Suprapubic skin (tissue), 4 donors: ENCODE measurements around the gene PSMC2. TPM values are rescaled to one million over a fixed set of nuclear protein-coding genes. Genes with fewer than 3 reads are reported as not detected.

Experiments
- DNase-seq, 2 donors: peaks; one replicate each; pipeline ENCODE4 v3.0.0-alpha.2; 2019; ENCODE audit warnings: low spot score in 2 of 2
- H3K27ac ChIP-seq: fragments of 200-600 bp; sonication (generic); one replicate; pipeline ENCODE4 v1.5.1; 2019
- H3K27me3 ChIP-seq: fragments of 200-600 bp; sonication (generic); one replicate; pipeline ENCODE4 v1.5.1; 2019
- H3K36me3 ChIP-seq: fragments of 200-600 bp; sonication (generic); one replicate; pipeline ENCODE4 v1.5.1; 2019
- H3K4me1 ChIP-seq: fragments of 200-600 bp; sonication (generic); one replicate; pipeline ENCODE4 v1.5.1; 2019
- H3K4me3 ChIP-seq: fragments of 200-600 bp; sonication (generic); one replicate; pipeline ENCODE4 v1.5.1; 2019; ENCODE audit warnings: mild to moderate bottlenecking
- H3K9me3 ChIP-seq: fragments of 200-600 bp; sonication (generic); one replicate; pipeline ENCODE4 v1.5.1; 2019
- EP300 ChIP-seq: sonication (generic); formaldehyde crosslinking; IDR thresholded peaks from one replicate; pipeline ENCODE4 v1.6.1; 2017; ENCODE audit warnings: antibody characterized with exemption
- POLR2A ChIP-seq, 2 donors: fragments of 450-650 bp; IDR thresholded peaks; one replicate each; pipeline ENCODE4 v1.6.1; 2017; ENCODE audit warnings: antibody characterized with exemption in 2 of 2, mild to moderate bottlenecking in 2 of 2, moderate library complexity in 2 of 2
- POLR2AphosphoS5 ChIP-seq, 3 donors: sonication (generic); formaldehyde crosslinking; IDR thresholded peaks; one replicate each; pipeline ENCODE4 v1.6.1; 2017; ENCODE audit warnings: antibody characterized with exemption in 3 of 3
- WGBS: methylation state at CpG from one replicate; pipeline ENCODE4 v1.1.5; 2018; 5-methylcytosine and 5-hydroxymethylcytosine counted together
- total RNA-seq, 4 donors: library from RNA; depleted of rRNA; stranded (reverse); fragments of >200 nt; gene quantifications; one replicate each; pipeline ENCODE4 v1.1.0, GENCODE V29; 2016
- TF ChIP-seq, protein P1 (sequence below), 2 donors: fragments of 200-600 bp in 1 of 2; fragments of 450-650 bp in 1 of 2; sonication (generic) in 1 of 2; IDR thresholded peaks; one replicate each; pipeline ENCODE4 v1.5.1; 2016 to 2019; ENCODE audit warnings: antibody characterized with exemption in 2 of 2, mild to moderate bottlenecking in 1 of 2, moderate library complexity in 1 of 2

The PSMC2 gene
- total RNA-seq, 4 donors from 2014 or later, result 61.5 to 115 (median 94.0) TPM

- Histone ChIP-seq H3K27me3 (peaks cover 5% of the 10 kb centered on the region), H3K36me3 (no peaks in the 10 kb centered on the region), H3K27ac (no peak overlapping the region), H3K4me3 (no peak overlapping the region), H3K9me3 (no peaks in the 10 kb centered on the region), H3K4me1 (no peaks in the 10 kb centered on the region)
- WGBS, result 72% methylated on average over 3 of the region's 3 CpGs
- no peak for DNase-seq
- no peak for TF ChIP-seq EP300
- TF ChIP-seq, protein P1, sequence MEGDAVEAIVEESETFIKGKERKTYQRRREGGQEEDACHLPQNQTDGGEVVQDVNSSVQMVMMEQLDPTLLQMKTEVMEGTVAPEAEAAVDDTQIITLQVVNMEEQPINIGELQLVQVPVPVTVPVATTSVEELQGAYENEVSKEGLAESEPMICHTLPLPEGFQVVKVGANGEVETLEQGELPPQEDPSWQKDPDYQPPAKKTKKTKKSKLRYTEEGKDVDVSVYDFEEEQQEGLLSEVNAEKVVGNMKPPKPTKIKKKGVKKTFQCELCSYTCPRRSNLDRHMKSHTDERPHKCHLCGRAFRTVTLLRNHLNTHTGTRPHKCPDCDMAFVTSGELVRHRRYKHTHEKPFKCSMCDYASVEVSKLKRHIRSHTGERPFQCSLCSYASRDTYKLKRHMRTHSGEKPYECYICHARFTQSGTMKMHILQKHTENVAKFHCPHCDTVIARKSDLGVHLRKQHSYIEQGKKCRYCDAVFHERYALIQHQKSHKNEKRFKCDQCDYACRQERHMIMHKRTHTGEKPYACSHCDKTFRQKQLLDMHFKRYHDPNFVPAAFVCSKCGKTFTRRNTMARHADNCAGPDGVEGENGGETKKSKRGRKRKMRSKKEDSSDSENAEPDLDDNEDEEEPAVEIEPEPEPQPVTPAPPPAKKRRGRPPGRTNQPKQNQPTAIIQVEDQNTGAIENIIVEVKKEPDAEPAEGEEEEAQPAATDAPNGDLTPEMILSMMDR (IDR thresholded peaks at IDR 0.05), result no peak
Measured at GRCh38 chr7:103379270-103379975, 32.0 kb downstream of the PSMC2 start.

DNA sequence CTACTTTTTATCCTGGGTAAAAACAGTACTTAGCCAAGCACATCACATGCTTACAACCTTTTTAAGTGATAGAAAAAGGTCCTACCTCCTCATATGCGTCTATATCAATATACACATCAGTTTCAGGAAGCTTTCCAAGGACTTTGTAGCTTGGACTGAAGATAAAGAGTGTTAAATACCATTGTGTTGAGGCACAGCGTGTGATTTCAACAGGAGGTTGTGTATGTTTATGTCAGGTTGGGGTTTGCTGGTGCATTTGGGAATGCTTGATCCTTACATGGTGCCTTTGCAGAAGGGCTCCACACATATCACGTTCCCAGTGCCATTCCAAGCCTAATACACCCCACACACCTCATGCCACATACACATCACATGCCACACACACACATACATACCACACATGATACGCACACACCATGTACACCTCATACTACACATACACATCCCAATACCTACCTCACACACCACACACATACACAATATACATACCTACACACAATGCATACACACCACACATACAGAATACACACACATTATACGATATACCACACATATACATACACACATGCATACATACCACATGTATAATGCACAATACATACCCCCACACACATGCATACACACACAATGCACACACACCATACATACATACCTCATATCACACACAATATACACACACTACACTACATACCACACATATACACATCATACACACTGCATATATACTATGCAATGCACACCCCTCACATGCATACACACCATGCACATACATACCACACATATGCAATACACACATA lies 33.1 kb downstream of the PSMC2 start:
- DNase-seq, result no peak
- TF ChIP-seq POLR2A (IDR thresholded peaks at IDR 0.05) (no peak), POLR2AphosphoS5 (IDR thresholded peaks at IDR 0.05) (no peak), EP300 (no peak)
- TF ChIP-seq, protein P1 (IDR thresholded peaks at IDR 0.05), result no peak
- peaks cover 5% of the 10 kb centered on the region for H3K27me3 ChIP-seq
- no peaks in the 10 kb centered on the region for H3K4me1 ChIP-seq
- no peak overlapping the region for H3K27ac ChIP-seq
- H3K36me3 ChIP-seq, result no peaks in the 10 kb centered on the region
- no peaks in the 10 kb centered on the region for H3K9me3 ChIP-seq
- no peak overlapping the region for H3K4me3 ChIP-seq
- WGBS, result 84% methylated on average over 5 of the region's 5 CpGs

DNA sequence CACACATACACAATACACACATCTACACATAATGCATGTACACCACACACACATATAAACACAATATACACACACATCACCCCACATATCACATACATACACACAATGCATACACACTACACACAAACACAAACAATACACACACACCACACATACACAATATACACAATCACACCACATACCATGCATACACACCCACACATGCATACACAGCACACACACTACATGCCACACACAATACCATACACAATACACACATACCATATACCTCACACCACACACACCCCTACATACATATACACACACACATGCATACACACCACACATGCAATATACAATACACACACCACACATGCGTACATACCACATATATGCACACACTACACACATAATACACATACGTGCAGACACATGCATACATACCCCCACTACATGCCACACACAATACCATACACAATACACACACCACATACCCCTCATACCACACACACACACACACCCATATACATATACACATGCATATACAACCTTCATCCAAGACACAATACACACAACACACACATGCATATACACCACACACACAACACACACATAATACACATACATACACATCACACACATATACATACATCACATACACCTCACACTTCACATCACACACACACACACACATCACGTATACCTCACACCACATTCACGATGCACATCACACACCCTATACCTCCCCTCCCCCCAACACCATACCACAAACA lies 34.0 kb downstream of the PSMC2 start:
- Histone ChIP-seq H3K27me3 (peaks cover 5% of the 10 kb centered on the region), H3K9me3 (no peaks in the 10 kb centered on the region), H3K36me3 (no peaks in the 10 kb centered on the region), H3K4me3 (no peak overlapping the region), H3K27ac (no peak overlapping the region), H3K4me1 (no peaks in the 10 kb centered on the region)
- DNase-seq, result no peak
- 91% methylated on average over 4 of the region's 4 CpGs for WGBS
- TF ChIP-seq EP300 (no peak), POLR2AphosphoS5 (IDR thresholded peaks at IDR 0.05) (no peak), POLR2A (IDR thresholded peaks at IDR 0.05) (no peak)
- TF ChIP-seq, protein P1 (IDR thresholded peaks at IDR 0.05), result no peak

DNA sequence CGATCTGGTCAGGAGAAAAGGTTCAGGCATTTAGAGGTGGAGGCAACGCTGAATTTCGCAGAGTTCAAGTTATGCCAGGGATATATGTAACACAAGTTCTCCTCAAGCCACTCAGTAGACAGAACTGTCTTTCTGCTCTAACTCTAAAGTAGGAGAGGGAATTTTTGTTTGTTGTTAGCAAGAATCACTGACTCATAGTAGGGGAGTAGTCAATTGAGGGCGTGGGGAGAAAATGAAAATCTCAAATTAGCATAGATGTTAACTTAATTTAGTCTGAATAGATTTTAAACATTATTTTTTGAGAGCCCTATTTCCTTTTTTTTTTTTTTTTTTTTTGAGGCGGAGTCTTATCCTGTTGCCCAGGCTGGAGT lies 34.6 kb downstream of the PSMC2 start:
- 82% methylated on average over 5 of the region's 5 CpGs for WGBS
- no peaks in the 10 kb centered on the region for H3K36me3 ChIP-seq

More for the DNA sequence above, 34.6 kb downstream of the PSMC2 start:
- Histone ChIP-seq H3K4me3 (no peak overlapping the region), H3K4me1 (no peaks in the 10 kb centered on the region), H3K27me3 (peaks cover 5% of the 10 kb centered on the region), H3K9me3 (no peaks in the 10 kb centered on the region), H3K27ac (no peak overlapping the region)
- no peak for DNase-seq
- TF ChIP-seq POLR2A (IDR thresholded peaks at IDR 0.05) (no peak), POLR2AphosphoS5 (IDR thresholded peaks at IDR 0.05) (no peak), EP300 (no peak)
- TF ChIP-seq, protein P1 (IDR thresholded peaks at IDR 0.05), result no peak
